Measurements from ENCODE around the gene SDK2. TPM values are rescaled to one million over a fixed set of nuclear protein-coding genes. Genes with fewer than 3 reads are reported as not detected.
A peak's percentile ranks its signal among the peaks of the same experiment; 100 is the strongest.

SDK2 gene, protein sequence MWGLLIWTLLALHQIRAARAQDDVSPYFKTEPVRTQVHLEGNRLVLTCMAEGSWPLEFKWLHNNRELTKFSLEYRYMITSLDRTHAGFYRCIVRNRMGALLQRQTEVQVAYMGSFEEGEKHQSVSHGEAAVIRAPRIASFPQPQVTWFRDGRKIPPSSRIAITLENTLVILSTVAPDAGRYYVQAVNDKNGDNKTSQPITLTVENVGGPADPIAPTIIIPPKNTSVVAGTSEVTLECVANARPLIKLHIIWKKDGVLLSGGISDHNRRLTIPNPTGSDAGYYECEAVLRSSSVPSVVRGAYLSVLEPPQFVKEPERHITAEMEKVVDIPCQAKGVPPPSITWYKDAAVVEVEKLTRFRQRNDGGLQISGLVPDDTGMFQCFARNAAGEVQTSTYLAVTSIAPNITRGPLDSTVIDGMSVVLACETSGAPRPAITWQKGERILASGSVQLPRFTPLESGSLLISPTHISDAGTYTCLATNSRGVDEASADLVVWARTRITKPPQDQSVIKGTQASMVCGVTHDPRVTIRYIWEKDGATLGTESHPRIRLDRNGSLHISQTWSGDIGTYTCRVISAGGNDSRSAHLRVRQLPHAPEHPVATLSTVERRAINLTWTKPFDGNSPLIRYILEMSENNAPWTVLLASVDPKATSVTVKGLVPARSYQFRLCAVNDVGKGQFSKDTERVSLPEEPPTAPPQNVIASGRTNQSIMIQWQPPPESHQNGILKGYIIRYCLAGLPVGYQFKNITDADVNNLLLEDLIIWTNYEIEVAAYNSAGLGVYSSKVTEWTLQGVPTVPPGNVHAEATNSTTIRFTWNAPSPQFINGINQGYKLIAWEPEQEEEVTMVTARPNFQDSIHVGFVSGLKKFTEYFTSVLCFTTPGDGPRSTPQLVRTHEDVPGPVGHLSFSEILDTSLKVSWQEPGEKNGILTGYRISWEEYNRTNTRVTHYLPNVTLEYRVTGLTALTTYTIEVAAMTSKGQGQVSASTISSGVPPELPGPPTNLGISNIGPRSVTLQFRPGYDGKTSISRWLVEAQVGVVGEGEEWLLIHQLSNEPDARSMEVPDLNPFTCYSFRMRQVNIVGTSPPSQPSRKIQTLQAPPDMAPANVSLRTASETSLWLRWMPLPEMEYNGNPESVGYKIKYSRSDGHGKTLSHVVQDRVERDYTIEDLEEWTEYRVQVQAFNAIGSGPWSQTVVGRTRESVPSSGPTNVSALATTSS (N-terminal part only)
- total RNA-seq = 1 to 10 TPM; 2.4 to 2.5 TPM

GRCh38 chr17:73644145-73645049 is at the start of gene SDK2:
Gene SDK2, minus strand, starts transcription at chr17:73644445. Its CDS starts 357 bp downstream, at chr17:73644088.
- H3K36me3 Mint-ChIP-seq (ENCODE audit: low read depth) = no peaks in the 10 kb centered on the region
- DNase-seq = no peak
- H3K4me3 Mint-ChIP-seq = peak within 1 kb of the TSS; percentile 53
- H3K27ac Mint-ChIP-seq = no peak within 1 kb of the TSS
- no peaks in the 10 kb centered on the region for H3K9me3 Mint-ChIP-seq
- ChIA-PET CTCF (no interaction called here), POLR2A (no interaction called here)
- peaks cover 63% of the 10 kb centered on the region for H3K27me3 Mint-ChIP-seq
- H3K4me1 Mint-ChIP-seq = peaks cover 8% of the 10 kb centered on the region

GRCh38 chr17:73693071-73693470 is 48.8 kb upstream of the SDK2 start:
- ChIA-PET POLR2A (no interaction called here), CTCF (no interaction called here)
- Mint-ChIP-seq H3K4me3 (no peak overlapping the region), H3K4me1 (no peaks in the 10 kb centered on the region), H3K9me3 (peaks cover 12% of the 10 kb centered on the region), H3K27me3 (peaks cover 2% of the 10 kb centered on the region), H3K27ac (no peak overlapping the region), H3K36me3 (ENCODE audit: low read depth) (no peaks in the 10 kb centered on the region)
- DNase-seq = peak; percentile 1

DNA sequence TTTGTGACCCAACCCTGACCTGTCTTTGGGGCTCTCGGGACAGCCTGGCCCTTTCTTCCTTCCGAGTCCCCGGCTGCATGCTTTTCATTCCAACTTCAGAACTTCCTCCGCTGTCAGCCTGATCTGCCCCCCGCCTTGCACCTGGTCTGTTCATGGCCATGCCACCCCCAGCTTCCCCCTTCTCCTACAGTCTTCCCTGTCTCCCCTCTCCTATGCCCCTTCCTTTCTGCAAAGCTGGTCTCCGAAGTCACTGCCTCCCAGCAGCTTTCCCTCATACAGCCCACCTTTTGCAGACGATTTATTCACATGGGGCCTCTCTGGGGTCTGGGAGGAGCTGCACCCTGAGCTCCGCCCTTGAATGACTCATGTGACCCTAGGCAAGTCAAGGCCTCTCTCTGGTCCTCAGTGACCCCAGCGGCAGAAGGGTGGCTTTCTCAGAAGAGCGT is 47.1 kb upstream of the SDK2 start:
- ChIA-PET CTCF (no interaction called here), POLR2A (no interaction called here)
- no peaks in the 10 kb centered on the region for H3K4me1 Mint-ChIP-seq
- no peaks in the 10 kb centered on the region for H3K36me3 Mint-ChIP-seq (ENCODE audit: low read depth)
- H3K4me3 Mint-ChIP-seq = no peak overlapping the region
- DNase-seq = peak; percentile 5
- H3K9me3 Mint-ChIP-seq = peaks cover 9% of the 10 kb centered on the region
- no peak overlapping the region for H3K27ac Mint-ChIP-seq
- H3K27me3 Mint-ChIP-seq = peaks cover 2% of the 10 kb centered on the region

DNA sequence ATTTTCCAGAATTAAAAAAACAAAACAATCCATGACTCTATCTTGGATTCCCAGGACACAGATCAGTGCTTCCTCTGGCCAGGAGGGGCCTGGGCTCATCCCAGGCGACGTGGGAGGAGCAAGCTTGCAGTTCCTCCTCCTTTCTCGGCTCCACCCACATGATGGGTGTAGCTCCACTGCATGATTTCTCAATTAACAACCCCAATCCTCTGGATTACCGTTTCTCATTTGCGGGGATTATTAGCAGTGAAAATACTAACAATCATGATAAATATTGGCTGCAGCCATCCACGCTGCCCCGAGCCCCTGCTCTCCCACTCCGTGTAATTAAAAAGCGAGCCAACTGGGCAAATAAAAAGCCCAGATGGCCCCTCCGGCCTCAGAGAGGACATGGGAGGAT is 46.4 kb upstream of the SDK2 start:
- peaks cover 2% of the 10 kb centered on the region for H3K27me3 Mint-ChIP-seq
- H3K36me3 Mint-ChIP-seq (ENCODE audit: low read depth) = no peaks in the 10 kb centered on the region
- H3K9me3 Mint-ChIP-seq = peaks cover 2% of the 10 kb centered on the region
- no peak overlapping the region for H3K4me3 Mint-ChIP-seq
- no peaks in the 10 kb centered on the region for H3K4me1 Mint-ChIP-seq
- CTCF ChIA-PET = no interaction called here
- POLR2A ChIA-PET = no interaction called here
- no peak overlapping the region for H3K27ac Mint-ChIP-seq
- no peak for DNase-seq

DNA sequence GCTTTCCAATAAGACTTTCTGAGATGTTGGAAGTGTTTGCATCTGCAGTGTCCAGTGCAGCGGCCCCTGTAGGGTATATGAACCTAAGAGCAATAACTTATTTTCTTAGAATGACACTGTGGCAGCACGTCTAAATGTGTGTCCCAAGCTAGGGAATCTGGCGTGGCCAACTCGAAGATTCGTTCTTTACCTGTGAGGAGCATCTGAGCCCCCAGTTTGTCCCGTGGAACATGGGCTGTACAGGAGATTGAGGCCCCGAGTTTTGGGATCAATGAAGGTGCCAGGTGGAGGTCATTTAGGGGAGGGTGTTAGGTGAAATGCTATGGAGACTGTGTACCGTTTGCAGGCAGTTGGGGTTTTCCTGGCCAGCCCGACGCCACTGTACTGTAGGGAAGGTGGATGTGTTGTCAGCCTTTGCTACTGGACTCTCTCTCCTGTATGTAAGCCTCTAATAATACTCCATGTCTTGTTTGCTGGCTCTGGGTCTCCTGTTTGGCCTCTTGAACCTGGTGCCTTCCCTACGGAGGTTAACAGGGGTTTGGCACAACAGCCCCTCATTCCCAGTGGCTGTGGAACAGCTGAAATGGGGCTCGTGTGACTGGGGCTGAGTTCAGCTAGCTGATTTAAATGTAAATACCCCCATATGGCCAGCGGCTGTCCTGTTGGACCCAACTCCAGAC is 45.5 kb upstream of the SDK2 start:
- no peaks in the 10 kb centered on the region for H3K9me3 Mint-ChIP-seq
- peaks cover 4% of the 10 kb centered on the region for H3K27me3 Mint-ChIP-seq
- no peak overlapping the region for H3K4me3 Mint-ChIP-seq
- no peak overlapping the region for H3K27ac Mint-ChIP-seq
- peak; percentile 6 for DNase-seq
- ChIA-PET CTCF (no interaction called here), POLR2A (no interaction called here)
- no peaks in the 10 kb centered on the region for H3K36me3 Mint-ChIP-seq (ENCODE audit: low read depth)
- H3K4me1 Mint-ChIP-seq = no peaks in the 10 kb centered on the region

DNA sequence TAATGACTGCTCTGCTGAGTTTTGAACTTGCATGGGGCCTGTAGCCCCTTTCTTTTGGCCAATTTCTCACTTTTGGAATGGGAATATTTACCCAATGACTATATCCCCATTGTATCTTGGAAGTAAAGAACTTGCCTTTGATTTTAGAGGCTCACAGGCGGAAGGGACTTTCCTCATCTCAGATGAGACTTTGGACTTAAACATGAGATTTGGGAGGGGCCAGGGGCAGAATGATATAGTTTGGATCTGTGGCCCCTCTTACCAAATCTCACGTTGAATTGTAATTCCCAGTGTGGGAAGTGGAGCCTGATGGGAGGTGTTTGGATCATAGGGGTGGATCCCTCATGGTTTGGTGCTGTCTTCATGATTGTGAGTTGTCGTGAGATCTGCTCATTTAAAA is 42.7 kb upstream of the SDK2 start:
- Mint-ChIP-seq H3K27me3 (peaks cover 7% of the 10 kb centered on the region), H3K27ac (no peak overlapping the region), H3K9me3 (peaks cover 2% of the 10 kb centered on the region), H3K4me1 (no peaks in the 10 kb centered on the region), H3K4me3 (no peak overlapping the region), H3K36me3 (ENCODE audit: low read depth) (no peaks in the 10 kb centered on the region)
- ChIA-PET POLR2A (no interaction called here), CTCF (no interaction called here)
- DNase-seq = no peak

DNA sequence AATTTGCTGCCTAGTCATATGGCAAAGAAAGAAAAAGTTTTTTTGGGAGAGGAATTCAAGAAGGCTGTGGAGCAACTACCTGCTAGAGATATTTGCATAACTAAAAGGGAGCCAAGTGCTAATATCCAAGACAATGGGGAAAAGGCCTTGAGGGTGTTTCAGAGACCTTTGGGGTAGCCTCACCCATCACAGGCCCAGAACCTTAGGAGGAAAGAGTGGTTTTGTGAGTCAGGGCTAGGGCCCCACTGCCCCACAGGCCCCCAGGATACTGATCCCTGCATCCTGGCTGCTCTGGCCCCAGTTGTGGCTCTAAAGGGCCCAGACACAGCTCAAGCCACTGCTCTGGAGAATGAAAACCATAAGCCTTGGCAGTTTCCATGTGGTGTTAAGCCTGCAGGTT is 41.9 kb upstream of the SDK2 start:
- H3K27ac Mint-ChIP-seq = no peak overlapping the region
- POLR2A ChIA-PET = no interaction called here
- no peaks in the 10 kb centered on the region for H3K36me3 Mint-ChIP-seq (ENCODE audit: low read depth)
- no peak overlapping the region for H3K4me3 Mint-ChIP-seq
- H3K27me3 Mint-ChIP-seq = peaks cover 10% of the 10 kb centered on the region
- peaks cover 6% of the 10 kb centered on the region for H3K9me3 Mint-ChIP-seq
- CTCF ChIA-PET = no interaction called here
- no peaks in the 10 kb centered on the region for H3K4me1 Mint-ChIP-seq
- DNase-seq = no peak

GRCh38 chr17:73684183-73684582 is 39.9 kb upstream of the SDK2 start:
- H3K36me3 Mint-ChIP-seq (ENCODE audit: low read depth) = no peaks in the 10 kb centered on the region
- ChIA-PET POLR2A (no interaction called here), CTCF (no interaction called here)
- H3K27me3 Mint-ChIP-seq = peaks cover 16% of the 10 kb centered on the region
- H3K4me1 Mint-ChIP-seq = no peaks in the 10 kb centered on the region
- DNase-seq = no peak
- H3K27ac Mint-ChIP-seq = no peak overlapping the region
- peaks cover 6% of the 10 kb centered on the region for H3K9me3 Mint-ChIP-seq
- no peak overlapping the region for H3K4me3 Mint-ChIP-seq

DNA sequence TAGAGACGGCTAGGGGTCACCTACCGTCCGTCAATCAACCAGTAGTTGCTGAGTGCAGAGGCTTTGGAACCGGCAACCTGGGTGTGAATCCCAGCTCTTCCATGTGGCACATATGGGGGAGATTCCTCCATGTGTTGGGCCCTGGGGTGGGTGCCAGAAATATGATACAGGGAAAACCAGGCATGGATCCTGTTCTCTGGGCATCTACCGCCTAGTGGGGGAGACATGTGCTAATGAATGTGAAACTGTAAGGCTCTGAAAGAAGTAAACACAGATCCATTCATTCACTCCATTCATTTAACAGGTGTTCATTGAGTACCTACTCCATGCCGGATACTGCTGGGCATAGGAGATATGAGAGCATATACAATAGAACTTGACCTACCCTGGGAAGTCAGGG is 39.5 kb upstream of the SDK2 start:
- Mint-ChIP-seq H3K4me1 (no peaks in the 10 kb centered on the region), H3K36me3 (ENCODE audit: low read depth) (no peaks in the 10 kb centered on the region), H3K27me3 (peaks cover 19% of the 10 kb centered on the region), H3K9me3 (peaks cover 6% of the 10 kb centered on the region), H3K4me3 (no peak overlapping the region), H3K27ac (no peak overlapping the region)
- CTCF ChIA-PET = no interaction called here
- POLR2A ChIA-PET = no interaction called here
- DNase-seq = no peak

DNA sequence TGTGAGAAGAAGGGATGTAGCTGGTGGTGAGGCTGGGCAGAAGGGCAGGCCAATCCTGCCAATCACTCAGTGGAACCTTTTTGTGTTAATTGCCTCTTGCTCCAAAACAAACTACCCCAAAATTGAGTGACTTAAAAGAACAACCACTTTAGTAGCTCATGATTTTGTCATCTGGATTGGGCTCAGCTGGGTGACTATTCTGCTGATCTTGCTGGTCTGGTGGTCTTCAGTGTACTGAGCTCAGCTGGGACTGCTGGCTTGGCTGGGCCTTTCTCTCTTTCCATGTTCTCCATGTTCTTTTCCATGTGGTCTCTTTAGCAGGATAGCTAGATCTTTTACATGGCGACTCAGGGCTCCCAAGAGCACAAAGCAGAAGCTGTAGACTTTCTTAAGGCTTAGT is 37.7 kb upstream of the SDK2 start:
- DNase-seq = no peak
- Mint-ChIP-seq H3K27ac (no peak overlapping the region), H3K36me3 (ENCODE audit: low read depth) (no peaks in the 10 kb centered on the region), H3K9me3 (peaks cover 6% of the 10 kb centered on the region), H3K4me1 (no peaks in the 10 kb centered on the region), H3K27me3 (peaks cover 23% of the 10 kb centered on the region), H3K4me3 (no peak overlapping the region)
- CTCF ChIA-PET = no interaction called here
- POLR2A ChIA-PET = no interaction called here

GRCh38 chr17:73679476-73679875 is 35.2 kb upstream of the SDK2 start:
- no peaks in the 10 kb centered on the region for H3K36me3 Mint-ChIP-seq (ENCODE audit: low read depth)
- H3K9me3 Mint-ChIP-seq = peaks cover 6% of the 10 kb centered on the region
- H3K4me3 Mint-ChIP-seq = no peak overlapping the region
- no peak overlapping the region for H3K27ac Mint-ChIP-seq
- ChIA-PET CTCF (no interaction called here), POLR2A (no interaction called here)
- DNase-seq = peak; percentile 1
- H3K27me3 Mint-ChIP-seq = peaks cover 31% of the 10 kb centered on the region
- H3K4me1 Mint-ChIP-seq = no peaks in the 10 kb centered on the region

- POLR2A ChIA-PET = no interaction called here
Measured at GRCh38 chr17:73678999-73679398, 34.8 kb upstream of the SDK2 start.

More at GRCh38 chr17:73678999-73679398, 34.8 kb upstream of the SDK2 start:
- H3K27ac Mint-ChIP-seq = no peak overlapping the region
- no peak overlapping the region for H3K4me3 Mint-ChIP-seq
- H3K4me1 Mint-ChIP-seq = no peaks in the 10 kb centered on the region
- peaks cover 6% of the 10 kb centered on the region for H3K9me3 Mint-ChIP-seq
- peaks cover 34% of the 10 kb centered on the region for H3K27me3 Mint-ChIP-seq
- no peaks in the 10 kb centered on the region for H3K36me3 Mint-ChIP-seq (ENCODE audit: low read depth)
- no peak for DNase-seq
- CTCF ChIA-PET = no interaction called here

Data from activated CD4-positive, alpha-beta memory T cell treated with anti-CD3 and anti-CD28 coated beads, Interleukin-2, amount 10 ng/mL, durations not matched to agents 7 days and 5 days (primary cell).